ENCODE data around the gene ODF4.
"Not testable (repeated sequence)": the region's sequence is repeated elsewhere in the genome, so short reads cannot be mapped to it uniquely, and the experiment has no call there.

The ODF4 gene

DNA sequence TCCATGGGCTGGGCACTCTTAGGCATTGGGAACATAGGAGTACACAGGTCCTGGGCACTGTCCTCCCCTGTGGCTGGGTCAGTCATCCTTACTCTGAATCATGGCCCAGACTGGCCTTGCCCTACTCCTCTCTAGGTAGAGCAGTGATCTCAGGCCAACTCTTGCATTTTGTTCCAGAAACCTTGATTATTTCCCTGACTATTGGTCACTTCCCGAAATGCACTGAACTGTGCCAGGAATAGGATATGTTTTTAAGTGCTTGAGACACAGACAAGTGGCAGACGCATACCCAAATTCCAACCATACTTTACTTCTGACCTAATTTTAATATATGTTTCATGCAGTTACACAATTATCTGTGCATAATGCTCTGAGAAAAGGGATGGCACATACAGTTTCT is 26.6 kb downstream of the ODF4 start:
- DNase-seq (ENCODE audit: low read depth): peak; percentile 78
- TF ChIP-seq, protein P1, sequence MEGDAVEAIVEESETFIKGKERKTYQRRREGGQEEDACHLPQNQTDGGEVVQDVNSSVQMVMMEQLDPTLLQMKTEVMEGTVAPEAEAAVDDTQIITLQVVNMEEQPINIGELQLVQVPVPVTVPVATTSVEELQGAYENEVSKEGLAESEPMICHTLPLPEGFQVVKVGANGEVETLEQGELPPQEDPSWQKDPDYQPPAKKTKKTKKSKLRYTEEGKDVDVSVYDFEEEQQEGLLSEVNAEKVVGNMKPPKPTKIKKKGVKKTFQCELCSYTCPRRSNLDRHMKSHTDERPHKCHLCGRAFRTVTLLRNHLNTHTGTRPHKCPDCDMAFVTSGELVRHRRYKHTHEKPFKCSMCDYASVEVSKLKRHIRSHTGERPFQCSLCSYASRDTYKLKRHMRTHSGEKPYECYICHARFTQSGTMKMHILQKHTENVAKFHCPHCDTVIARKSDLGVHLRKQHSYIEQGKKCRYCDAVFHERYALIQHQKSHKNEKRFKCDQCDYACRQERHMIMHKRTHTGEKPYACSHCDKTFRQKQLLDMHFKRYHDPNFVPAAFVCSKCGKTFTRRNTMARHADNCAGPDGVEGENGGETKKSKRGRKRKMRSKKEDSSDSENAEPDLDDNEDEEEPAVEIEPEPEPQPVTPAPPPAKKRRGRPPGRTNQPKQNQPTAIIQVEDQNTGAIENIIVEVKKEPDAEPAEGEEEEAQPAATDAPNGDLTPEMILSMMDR (conservative IDR thresholded peaks at IDR 0.05; ENCODE audit: low read length): no peak
- H3K4me3 ChIP-seq (ENCODE audit: low read length): no peak overlapping the region

DNA sequence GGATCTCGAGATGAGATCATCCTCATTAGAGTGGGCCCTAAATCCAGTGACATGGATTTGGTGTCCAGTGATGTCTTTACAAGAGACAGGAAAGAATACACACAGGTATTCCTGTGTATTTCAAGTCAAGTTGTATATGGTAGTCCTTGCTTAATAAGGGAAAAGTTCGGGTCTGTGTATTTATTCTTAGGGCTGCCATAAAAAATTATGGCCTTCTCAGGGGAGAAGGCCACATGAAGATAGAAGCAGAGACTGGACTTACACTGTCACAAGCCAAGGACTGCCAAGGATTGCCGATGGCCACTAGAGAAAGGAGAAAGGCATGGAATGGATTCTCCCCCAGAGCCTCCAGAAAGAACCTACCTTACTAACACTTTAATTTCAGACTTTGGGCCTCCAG is 28.6 kb downstream of the ODF4 start:
- DNase-seq (ENCODE audit: low read depth): no peak
- TF ChIP-seq, protein P1 (conservative IDR thresholded peaks at IDR 0.05; ENCODE audit: low read length): no peak

DNA sequence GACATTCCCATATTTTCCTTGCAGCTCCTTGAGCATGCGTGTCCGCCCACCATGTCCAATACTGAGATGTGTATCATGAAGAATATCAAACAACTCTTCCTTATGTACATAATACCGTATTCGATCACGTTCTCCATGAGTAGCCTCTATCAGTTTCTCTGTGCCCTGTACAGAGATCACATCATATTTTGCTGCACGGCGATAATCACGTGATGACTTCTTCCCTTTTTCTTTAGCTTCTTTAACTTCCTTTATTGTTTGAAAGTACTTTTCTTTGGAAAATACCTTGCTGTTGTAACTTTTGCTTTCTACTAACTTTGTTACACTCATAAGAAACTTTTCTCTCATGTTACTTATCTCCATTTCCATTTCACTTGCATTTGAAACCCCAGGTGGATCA is 30.3 kb downstream of the ODF4 start:
- H3K4me3 ChIP-seq (ENCODE audit: low read length): no peak overlapping the region
- DNase-seq (ENCODE audit: low read depth): no peak
- TF ChIP-seq, protein P1 (conservative IDR thresholded peaks at IDR 0.05; ENCODE audit: low read length): no peak

More for the DNA sequence above, 28.6 kb downstream of the ODF4 start:
- no peak overlapping the region for H3K4me3 ChIP-seq (ENCODE audit: low read length)

DNA sequence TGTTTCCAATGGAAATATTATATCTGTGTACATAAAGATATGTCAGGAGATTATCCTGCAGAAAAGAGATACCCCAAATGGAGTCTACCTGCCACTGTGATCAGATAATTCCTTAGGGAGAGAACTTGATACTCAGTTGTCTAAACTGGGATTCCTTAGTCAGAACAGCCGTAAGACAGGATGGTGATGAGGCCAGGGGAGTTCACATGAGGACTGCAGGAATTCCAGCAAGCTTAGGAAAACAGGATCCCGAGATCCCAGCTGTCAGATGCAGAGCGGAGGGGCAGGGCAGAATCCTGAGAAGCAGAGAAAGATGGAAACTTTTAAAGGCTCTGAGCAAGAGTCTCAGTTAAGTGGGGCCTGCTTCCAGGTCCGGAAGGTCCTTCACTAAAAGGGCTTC is 32.1 kb downstream of the ODF4 start:
- DNase-seq (ENCODE audit: low read depth): no peak
- TF ChIP-seq, protein P1 (conservative IDR thresholded peaks at IDR 0.05; ENCODE audit: low read length): no peak
- H3K4me3 ChIP-seq (ENCODE audit: low read length): no peak overlapping the region

DNA sequence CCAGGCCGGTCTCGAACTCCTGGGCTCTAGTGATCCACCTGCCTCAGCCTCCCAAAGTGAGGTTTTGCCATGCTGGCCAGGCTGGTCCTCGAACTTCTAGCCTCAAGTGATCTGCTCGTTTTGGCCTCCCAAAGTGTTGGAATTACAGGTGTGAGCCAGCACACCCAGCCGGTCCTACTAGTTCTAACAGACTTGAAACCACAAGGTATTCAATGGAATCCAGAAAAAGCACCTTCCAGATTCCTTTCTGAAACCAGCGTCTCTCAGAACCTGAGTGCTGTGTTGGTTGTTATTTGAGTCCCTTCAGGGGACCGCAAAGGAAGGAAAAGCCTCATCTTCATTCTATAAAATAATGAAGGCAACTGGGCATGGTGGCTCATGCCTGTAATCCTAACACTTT is 32.8 kb downstream of the ODF4 start:
- H3K4me3 ChIP-seq (ENCODE audit: low read length): no peak overlapping the region
- TF ChIP-seq, protein P1 (conservative IDR thresholded peaks at IDR 0.05; ENCODE audit: low read length): no peak
- no peak for DNase-seq (ENCODE audit: low read depth)

DNA sequence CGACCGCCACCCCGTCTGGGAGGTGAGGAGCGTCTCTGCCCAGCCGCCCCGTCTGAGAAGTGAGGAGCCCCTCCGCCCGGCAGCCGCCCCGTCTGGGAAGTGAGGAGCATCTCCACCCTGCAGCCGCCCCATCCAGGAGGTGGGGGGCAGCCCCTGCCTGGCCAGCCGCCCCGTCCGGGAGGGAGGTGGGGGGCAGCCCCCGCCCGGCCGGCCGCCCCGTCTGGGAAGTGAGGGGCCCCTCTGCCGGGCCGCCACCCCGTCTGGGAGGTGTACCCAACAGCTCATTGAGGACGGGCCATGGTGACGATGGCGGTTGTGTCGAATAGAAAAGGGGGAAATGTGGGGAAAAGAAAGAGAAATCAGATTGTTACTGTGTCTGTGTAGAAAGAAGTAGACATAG is 34.2 kb downstream of the ODF4 start:
- DNase-seq (ENCODE audit: low read depth); H3K4me3 ChIP-seq (ENCODE audit: low read length): not testable (repeated sequence)

DNA sequence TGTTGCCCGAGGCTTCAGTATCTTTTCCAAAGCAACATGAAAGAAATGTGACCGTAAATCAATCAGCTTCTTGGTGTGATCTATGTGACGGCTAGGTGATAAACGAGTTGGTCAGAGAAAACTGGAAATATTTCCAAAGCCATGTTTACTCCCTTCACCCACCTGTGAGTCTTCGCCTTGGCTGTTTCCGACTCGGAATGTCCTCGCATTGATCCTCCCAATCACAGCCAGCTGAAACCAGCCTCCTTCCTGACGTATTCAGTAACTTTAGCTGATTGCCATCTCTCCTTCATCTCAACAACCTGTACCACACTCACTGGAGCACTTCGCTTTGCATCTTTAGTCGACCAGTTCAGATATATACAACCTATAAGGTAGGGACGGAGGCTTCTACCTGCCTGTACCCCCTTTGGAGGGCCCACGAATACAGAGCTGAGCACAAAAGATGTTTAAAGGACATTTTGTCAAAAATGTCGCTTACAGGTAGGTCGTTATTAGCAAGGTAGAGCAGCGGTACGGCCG is 36.2 kb downstream of the ODF4 start:
- TF ChIP-seq, protein P1 (conservative IDR thresholded peaks at IDR 0.05; ENCODE audit: low read length): no peak
- H3K4me3 ChIP-seq (ENCODE audit: low read length): peak overlapping the region; percentile 88
- no peak for DNase-seq (ENCODE audit: low read depth)

All from AG10803 (cell line).